ENCODE results near the gene TRAPPC5. TPM values are rescaled to one million over a fixed set of nuclear protein-coding genes. Genes with fewer than 3 reads are reported as not detected.

TRAPPC5 gene
- total and polyA plus RNA-seq, 10 of the 15 experiments (the other 5 are each of a cell fraction or from before 2014, with no cell fraction given) = 4.2 to 210 (median 89.1) TPM

GRCh38 chr19:7636691-7637373 lies 43.8 kb upstream of the TRAPPC5 start, which contains the start of gene STXBP2 (continued):
- TF ChIP-seq ZBED1 (IDR thresholded peaks at IDR 0.05; ENCODE audit: borderline replicate concordance) = no peak
- no peak for TF ChIP-seq NFXL1 (IDR thresholded peaks at IDR 0.05; ENCODE audit: borderline replicate concordance)
- no peak for TF ChIP-seq IRF5 (IDR thresholded peaks at IDR 0.05; ENCODE audit: borderline replicate concordance)
- peak; percentile 37; the same call in 1 of the 2 replicates for TF ChIP-seq TCF12 (IDR thresholded peaks at IDR 0.05; ENCODE audit: low read depth, low read length)
- no peak for TF ChIP-seq CUX1 (IDR thresholded peaks at IDR 0.05; ENCODE audit: insufficient replicate concordance, low read depth, low read length)
- TF ChIP-seq FOXK2 (IDR thresholded peaks at IDR 0.05) = no peak
- no peak for TF ChIP-seq NKRF (conservative IDR thresholded peaks at IDR 0.05)
- TF ChIP-seq ZBTB40 (IDR thresholded peaks at IDR 0.05; ENCODE audit: borderline replicate concordance) = 0 out of 2 replicates have a peak, but pooled peaks have one; percentile 35
- TF ChIP-seq ZNF592 (IDR thresholded peaks at IDR 0.05) = no peak
- TF ChIP-seq TCF3 (IDR thresholded peaks at IDR 0.05; ENCODE audit: borderline replicate concordance, insufficient read depth, low read depth, low read length) = 0 out of 2 replicates have a peak, but pooled peaks have one; percentile 16
- TF ChIP-seq POLR2AphosphoS5 (IDR thresholded peaks at IDR 0.05; ENCODE audit: low read length) = peak; percentile 72; the same call in 1 of the 2 replicates

Measured in GM12878 (cell line).